K562 (cell line): ENCODE results near the gene CFAP126. TPM values are rescaled to one million over a fixed set of nuclear protein-coding genes. Genes with fewer than 3 reads are reported as not detected.
"Not testable (repeated sequence)": the region's sequence is repeated elsewhere in the genome, so short reads cannot be mapped to it uniquely, and the experiment has no call there.

Experiments used
- ATAC-seq: fragments of 200-7000 bp; cut with Tn5 transposase; 3 replicates; pipeline ENCODE4 v1.9.1; 2020; ENCODE audit warnings: moderate library complexity
- BruUV-seq: library from RNA; stranded (reverse); fragments of 400-500 nt; replicated peaks from 2 replicates; lab custom pipeline; 2021; lab: Mats Ljungman, UMichigan
- CTCF ChIA-PET: fragments of 300-600 bp; formaldehyde crosslinking; extraction: SDS; loops from one replicate; lab custom pipeline; 2021; ENCODE audit warnings: low intra/inter-chr PET ratio; lab: Yijun Ruan, JAX
- POLR2A ChIA-PET: fragments of 300-600, 350-650 bp; sonication (Branson Sonifier 250); formaldehyde crosslinking; extraction: SDS; loops from one replicate; lab custom pipeline; 2021; ENCODE audit warnings: antibody characterized with exemption, inconsistent platforms; lab: Yijun Ruan, JAX
- DNase-seq, 4 experiments: peaks; one replicate each; pipeline versions ENCODE4 v3.0.0 to v3.0.0-alpha.2; 2011 to 2018; ENCODE audit warnings: low spot score in 3 of 4, mixed read lengths in 3 of 4; ENCODE audit errors: extremely low read depth in 1 of 4
- FAIRE-seq: peaks from 2 replicates; lab custom pipeline; 2011; peaks lifted over from hg19 to GRCh38; lab: Jason Lieb, UNC
- H2AFZ ChIP-seq: 2 replicates; pipeline ENCODE4 v1.6.0; 2011; ENCODE audit warnings: low read depth, low read length, control low read depth, inconsistent platforms
- H3K27ac ChIP-seq: fragments of 200-600 bp; 3 replicates; pipeline ENCODE4 v1.8.0; 2011; ENCODE audit warnings: low read depth, mild to moderate bottlenecking, control low read depth, inconsistent platforms, low read length, moderate library complexity, mixed read lengths; ENCODE audit errors: extremely low read depth
- H3K27me3 ChIP-seq, 2 experiments: fragments of 300-600 bp in 1 of 2; 2 replicates in 1 of 2; 3 replicates in 1 of 2; pipeline versions ENCODE4 v1.6.0 to v1.8.0; 2011; ENCODE audit warnings: inconsistent platforms in 2 of 2, low read length in 2 of 2, mild to moderate bottlenecking in 1 of 2, mixed read lengths in 1 of 2, moderate library complexity in 1 of 2; ENCODE audit not compliant: control insufficient read depth in 2 of 2, insufficient read depth in 2 of 2
- H3K36me3 ChIP-seq: fragments of 300-600 bp; 3 replicates; pipeline ENCODE4 v1.8.0; 2011; ENCODE audit warnings: mild to moderate bottlenecking, low read length, inconsistent platforms; ENCODE audit not compliant: control insufficient read depth, insufficient read depth
- H3K4me1 ChIP-seq, 2 experiments: fragments of 200-600 bp in 1 of 2; replicated peaks in 1 of 2; 2 replicates in 1 of 2; 3 replicates in 1 of 2; pipeline versions ENCODE4 v1.5.1 to v1.8.0; 2011; ENCODE audit warnings: inconsistent platforms in 2 of 2, low read length in 2 of 2, mild to moderate bottlenecking in 1 of 2, mixed read lengths in 1 of 2, moderate library complexity in 1 of 2; ENCODE audit not compliant: control insufficient read depth in 2 of 2, insufficient read depth in 2 of 2
- H3K4me2 ChIP-seq: 2 replicates; pipeline ENCODE4 v1.6.1; 2011; ENCODE audit warnings: low read length, control low read depth, inconsistent platforms, mixed read lengths; ENCODE audit not compliant: insufficient read depth
- H3K4me3 ChIP-seq: fragments of 200-600 bp; sonication (generic), shearing (Covaris generic); 2 replicates; pipeline ENCODE4 v1.5.1; 2016; ENCODE audit warnings: control low read depth, inconsistent platforms
- H3K79me2 ChIP-seq: fragments of 200-600 bp; 3 replicates; pipeline ENCODE4 v1.8.0; 2011; ENCODE audit warnings: low read length, inconsistent platforms; ENCODE audit not compliant: control insufficient read depth, insufficient read depth
- H3K9ac ChIP-seq, 2 experiments: 2 replicates each; pipeline versions ENCODE4 v1.6.0 to v1.6.1; 2011; ENCODE audit warnings: low read depth in 2 of 2, low read length in 2 of 2, control low read depth in 1 of 2, inconsistent platforms in 1 of 2, mild to moderate bottlenecking in 1 of 2, mixed read lengths in 1 of 2; ENCODE audit not compliant: insufficient read depth in 1 of 2
- H3K9me1 ChIP-seq: one replicate; pipeline ENCODE4 v1.6.0; 2011; ENCODE audit warnings: inconsistent platforms, mild to moderate bottlenecking, low read length, moderate library complexity; ENCODE audit not compliant: control insufficient read depth, insufficient read depth
- H3K9me3 ChIP-seq: replicated peaks from 2 replicates; pipeline ENCODE4 v1.5.1; 2011; ENCODE audit warnings: low read depth, low read length, inconsistent platforms; ENCODE audit not compliant: control insufficient read depth, insufficient read depth
- H4K20me1 ChIP-seq: replicated peaks from 2 replicates; pipeline ENCODE4 v1.6.1; 2011; ENCODE audit warnings: low read length, inconsistent platforms, mixed read lengths; ENCODE audit not compliant: control insufficient read depth, insufficient read depth
- BCL6 ChIP-seq: fragments of 250-450 bp; sonication (Bioruptor Pico); IDR thresholded peaks from 2 replicates; pipeline ENCODE4 v1.4.0; 2020
- CBFA2T2 ChIP-seq: fragments of 450-650 bp; conservative IDR thresholded peaks from 2 replicates; pipeline ENCODE4 v1.6.1; 2017; ENCODE audit warnings: mild to moderate bottlenecking
- CCAR2 ChIP-seq: fragments of 200-400 bp; formaldehyde crosslinking; IDR thresholded peaks from 2 replicates; pipeline ENCODE4 v1.6.1; 2017; ENCODE audit warnings: mild to moderate bottlenecking, low read depth, low read length
- DPF2 ChIP-seq: fragments of 450-650 bp; IDR thresholded peaks from 2 replicates; pipeline ENCODE4 v1.6.1; 2016
- MLLT1 ChIP-seq, 2 experiments: fragments of 450-650 bp; IDR thresholded peaks; 2 replicates each; pipeline ENCODE4 v1.6.1; 2016
- MTA1 ChIP-seq: fragments of 450-650 bp; IDR thresholded peaks from 2 replicates; pipeline ENCODE4 v1.6.1; 2017; ENCODE audit warnings: borderline replicate concordance
- NR2C1 ChIP-seq, 2 experiments: fragments of 450-650 bp; IDR thresholded peaks; 2 replicates each; pipeline ENCODE4 v1.6.1; 2017; ENCODE audit warnings: mild to moderate bottlenecking in 2 of 2, antibody characterized with exemption in 1 of 2, inconsistent platforms in 1 of 2, missing compliant biosample characterization in 1 of 2, missing genetic modification characterization in 1 of 2
- POLR2A ChIP-seq: fragments of 450-650 bp; conservative IDR thresholded peaks from 2 replicates; pipeline ENCODE4 v1.6.1; 2016
- THRAP3 ChIP-seq: fragments of 450-650 bp; IDR thresholded peaks from 2 replicates; pipeline ENCODE4 v1.6.1; 2016; ENCODE audit warnings: mild to moderate bottlenecking, inconsistent platforms, borderline replicate concordance
- ZNF3 ChIP-seq: fragments of 250-450 bp; sonication (Bioruptor Pico); IDR thresholded peaks from 2 replicates; pipeline ENCODE4 v1.5.0; 2021; ENCODE audit warnings: mild to moderate bottlenecking, moderate library complexity
- WGBS: fragments of 100-300 bp; shearing (Covaris generic); methylation state at CpG from one replicate; pipeline ENCODE4 v1.1.6; 2016; ENCODE audit warnings: low coverage, mixed read lengths; ENCODE audit not compliant: insufficient coverage; ENCODE audit errors: missing lambda C conversion rate; 5-methylcytosine and 5-hydroxymethylcytosine counted together
- in situ Hi-C: fragments of 300-500 bp; cut with MboI; formaldehyde crosslinking; loops from 4 replicates; pipeline ENCODE4 v1.15.0; 2018; ENCODE audit warnings: inconsistent platforms, mixed read lengths
- intact Hi-C: fragments of 100-400 bp; cut with micrococcal nuclease; formaldehyde crosslinking; loops from 2 replicates; pipeline ENCODE4 v1.14.2; 2022
- polyA plus RNA-seq, 8 experiments: library from polyadenylated mRNA; depleted of rRNA in 4 of 8; stranded (reverse) in 5 of 8; unstranded in 3 of 8; fragments of >200 nt; fragmentation: Nextera tagmentation in 2 of 8; fragmentation: Illumina TruSeq in 1 of 8; extraction: Ambion mirVana in 2 of 8; extraction: Trizol in 1 of 8; gene quantifications; 2 replicates each; pipeline versions ENCODE4 v1.2.1 to v1.2.3, GENCODE V29; 2011 to 2014; ENCODE audit warnings: inconsistent platforms in 1 of 8, missing spikeins in 1 of 8
- total RNA-seq, 7 experiments: library from RNA; depleted of rRNA in 6 of 7; stranded (reverse); fragments of >200 nt in 6 of 7; fragmentation: Illumina TruSeq in 2 of 7; extraction: Trizol in 2 of 7; gene quantifications; 2 replicates each; pipeline versions ENCODE4 v1.2.1 to v1.2.3, GENCODE V29; 2011 to 2021; ENCODE audit warnings: low replicate concordance in 1 of 7
- TF ChIP-seq, protein P1 (sequence below): fragments of 450-650 bp; IDR thresholded peaks from 2 replicates; pipeline ENCODE4 v1.6.1; 2016; ENCODE audit warnings: mild to moderate bottlenecking
- TF ChIP-seq, protein P2 (sequence below): sonication (generic); formaldehyde crosslinking; IDR thresholded peaks from 2 replicates; pipeline ENCODE4 v1.8.1; 2023; ENCODE audit warnings: mild to moderate bottlenecking, missing genetic modification reagents

The CFAP126 gene
- total and polyA plus RNA-seq, 9 of the 15 experiments (the other 6 are each of a cell fraction or from before 2014, with no cell fraction given), result not detected

- TF ChIP-seq, protein P1, sequence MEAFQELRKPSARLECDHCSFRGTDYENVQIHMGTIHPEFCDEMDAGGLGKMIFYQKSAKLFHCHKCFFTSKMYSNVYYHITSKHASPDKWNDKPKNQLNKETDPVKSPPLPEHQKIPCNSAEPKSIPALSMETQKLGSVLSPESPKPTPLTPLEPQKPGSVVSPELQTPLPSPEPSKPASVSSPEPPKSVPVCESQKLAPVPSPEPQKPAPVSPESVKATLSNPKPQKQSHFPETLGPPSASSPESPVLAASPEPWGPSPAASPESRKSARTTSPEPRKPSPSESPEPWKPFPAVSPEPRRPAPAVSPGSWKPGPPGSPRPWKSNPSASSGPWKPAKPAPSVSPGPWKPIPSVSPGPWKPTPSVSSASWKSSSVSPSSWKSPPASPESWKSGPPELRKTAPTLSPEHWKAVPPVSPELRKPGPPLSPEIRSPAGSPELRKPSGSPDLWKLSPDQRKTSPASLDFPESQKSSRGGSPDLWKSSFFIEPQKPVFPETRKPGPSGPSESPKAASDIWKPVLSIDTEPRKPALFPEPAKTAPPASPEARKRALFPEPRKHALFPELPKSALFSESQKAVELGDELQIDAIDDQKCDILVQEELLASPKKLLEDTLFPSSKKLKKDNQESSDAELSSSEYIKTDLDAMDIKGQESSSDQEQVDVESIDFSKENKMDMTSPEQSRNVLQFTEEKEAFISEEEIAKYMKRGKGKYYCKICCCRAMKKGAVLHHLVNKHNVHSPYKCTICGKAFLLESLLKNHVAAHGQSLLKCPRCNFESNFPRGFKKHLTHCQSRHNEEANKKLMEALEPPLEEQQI, result no peak
- TF ChIP-seq ZNF3 (CRISPR knock-in tag), result no peak
- peak; percentile 57; the same call in 1 of the 2 replicates for TF ChIP-seq MTA1
- no peak for TF ChIP-seq CBFA2T2
- no peak for TF ChIP-seq BCL6 (CRISPR knock-in tag)
- TF ChIP-seq POLR2A, result peak; percentile 97
- no peak for TF ChIP-seq NR2C1 (IDR thresholded peaks at IDR 0.05)
- peak; percentile 29; the same call in 1 of the 2 replicates for TF ChIP-seq NR2C1 (tag; IDR thresholded peaks at IDR 0.05)
- TF ChIP-seq CCAR2, result no peak
Measured at GRCh38 chr1:161389691-161390558, 22.2 kb upstream of the CFAP126 start (continued).

GRCh38 chr1:161389158-161389557 lies 21.5 kb upstream of the CFAP126 start:
- peak overlapping the region; percentile 94 for H3K27ac ChIP-seq
- H3K4me3 ChIP-seq, result peak overlapping the region; percentile 45
- in situ Hi-C loops, H3K27me3 ChIP-seq, ATAC-seq, H3K36me3 ChIP-seq, FAIRE-seq, CTCF ChIA-PET, H3K9me3 ChIP-seq, H3K9me1 ChIP-seq, H4K20me1 ChIP-seq, H3K79me2 ChIP-seq, BruUV-seq, DNase-seq, intact Hi-C loops: not testable (repeated sequence)
- H3K9ac ChIP-seq, result peak overlapping the region; percentile 90 to 95
- peaks cover 9 to 16% of the 10 kb centered on the region in 2 experiments; a peak in 3 of 5 replicates for H3K4me1 ChIP-seq
- POLR2A ChIA-PET, result interaction anchor here (0.5 to 1.8 kb wide), 9 partner anchors 10 to 464 kb away, joined by 3 to 8 read pairs (median 4); partner anchors contain the start of genes ADAMTS4, NDUFS2 and SDHC
- peak overlapping the region; percentile 99 for H3K4me2 ChIP-seq
- 72% methylated on average over 16 of the region's 16 CpGs for WGBS
- H2AFZ ChIP-seq, result peak overlapping the region; percentile 94
- TF ChIP-seq, protein P2, sequence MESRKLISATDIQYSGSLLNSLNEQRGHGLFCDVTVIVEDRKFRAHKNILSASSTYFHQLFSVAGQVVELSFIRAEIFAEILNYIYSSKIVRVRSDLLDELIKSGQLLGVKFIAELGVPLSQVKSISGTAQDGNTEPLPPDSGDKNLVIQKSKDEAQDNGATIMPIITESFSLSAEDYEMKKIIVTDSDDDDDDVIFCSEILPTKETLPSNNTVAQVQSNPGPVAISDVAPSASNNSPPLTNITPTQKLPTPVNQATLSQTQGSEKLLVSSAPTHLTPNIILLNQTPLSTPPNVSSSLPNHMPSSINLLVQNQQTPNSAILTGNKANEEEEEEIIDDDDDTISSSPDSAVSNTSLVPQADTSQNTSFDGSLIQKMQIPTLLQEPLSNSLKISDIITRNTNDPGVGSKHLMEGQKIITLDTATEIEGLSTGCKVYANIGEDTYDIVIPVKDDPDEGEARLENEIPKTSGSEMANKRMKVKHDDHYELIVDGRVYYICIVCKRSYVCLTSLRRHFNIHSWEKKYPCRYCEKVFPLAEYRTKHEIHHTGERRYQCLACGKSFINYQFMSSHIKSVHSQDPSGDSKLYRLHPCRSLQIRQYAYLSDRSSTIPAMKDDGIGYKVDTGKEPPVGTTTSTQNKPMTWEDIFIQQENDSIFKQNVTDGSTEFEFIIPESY (CRISPR knock-in tag), result peak; percentile 91; the same call in 1 of the 2 replicates
- TF ChIP-seq MLLT1 (IDR thresholded peaks at IDR 0.05) (peak in 1 of 2 experiments; percentile 80; a peak in 2 of 4 replicates), THRAP3 (peak; percentile 81), DPF2 (0 out of 2 replicates have a peak, but pooled peaks have one; percentile 12)
